GM12874 (cell line): ENCODE results near the gene SAXO1.

Experiments used
- TF ChIP-seq, protein P1 (sequence below): IDR thresholded peaks from 2 replicates; pipeline ENCODE4 v1.5.1; 2011; ENCODE audit warnings: low read depth, mild to moderate bottlenecking, control low read depth, low read length, moderate library complexity; ENCODE audit not compliant: insufficient read depth

SAXO1 gene

DNA sequence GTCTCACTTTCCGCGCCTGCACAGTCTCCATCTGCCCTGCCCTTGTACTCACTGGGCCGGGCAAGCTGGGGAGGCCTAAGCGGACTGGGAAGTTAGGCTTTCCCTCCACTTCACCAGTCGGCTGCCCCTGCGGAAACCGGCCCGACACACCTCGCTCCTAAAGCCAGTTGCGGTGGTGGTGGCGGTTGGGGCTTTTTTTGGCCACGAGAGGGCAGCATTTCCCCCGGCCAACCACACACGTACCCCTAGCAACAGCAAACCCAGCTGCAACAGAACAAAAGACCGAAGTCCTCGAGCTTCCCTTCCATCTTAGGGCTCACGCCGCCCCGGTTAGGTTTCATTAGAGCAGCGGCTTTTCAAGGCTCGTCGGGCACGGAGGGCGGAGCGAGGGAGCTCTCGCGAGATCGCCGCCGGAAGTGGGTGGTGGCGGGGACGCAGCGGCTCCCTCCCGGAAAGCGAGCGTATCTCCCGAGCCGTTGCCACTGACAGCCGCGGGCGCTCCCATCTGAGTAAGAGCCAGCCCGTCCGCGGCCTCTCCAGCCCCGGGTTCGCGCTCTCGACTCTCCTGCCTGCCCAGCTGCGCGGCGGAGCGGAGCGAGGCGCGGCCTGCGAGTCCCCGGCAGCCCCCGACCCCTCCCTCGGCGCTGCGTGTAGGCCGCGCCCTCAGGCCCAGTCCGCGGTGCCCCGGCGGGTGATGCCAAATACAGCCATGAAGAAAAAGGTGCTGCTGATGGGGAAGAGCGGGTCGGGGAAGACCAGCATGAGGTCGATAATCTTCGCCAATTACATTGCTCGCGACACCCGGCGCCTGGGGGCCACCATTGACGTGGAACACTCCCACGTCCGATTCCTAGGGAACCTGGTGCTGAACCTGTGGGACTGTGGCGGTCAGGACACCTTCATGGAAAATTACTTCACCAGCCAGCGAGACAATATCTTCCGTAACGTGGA lies 16.2 kb upstream of the SAXO1 start, which contains the start of gene RRAGA:
Gene RRAGA, plus strand, starts transcription at position 462 of the 951 bp plus-strand sequence. Its CDS starts 233 bp downstream, at position 695.
- TF ChIP-seq, protein P1, sequence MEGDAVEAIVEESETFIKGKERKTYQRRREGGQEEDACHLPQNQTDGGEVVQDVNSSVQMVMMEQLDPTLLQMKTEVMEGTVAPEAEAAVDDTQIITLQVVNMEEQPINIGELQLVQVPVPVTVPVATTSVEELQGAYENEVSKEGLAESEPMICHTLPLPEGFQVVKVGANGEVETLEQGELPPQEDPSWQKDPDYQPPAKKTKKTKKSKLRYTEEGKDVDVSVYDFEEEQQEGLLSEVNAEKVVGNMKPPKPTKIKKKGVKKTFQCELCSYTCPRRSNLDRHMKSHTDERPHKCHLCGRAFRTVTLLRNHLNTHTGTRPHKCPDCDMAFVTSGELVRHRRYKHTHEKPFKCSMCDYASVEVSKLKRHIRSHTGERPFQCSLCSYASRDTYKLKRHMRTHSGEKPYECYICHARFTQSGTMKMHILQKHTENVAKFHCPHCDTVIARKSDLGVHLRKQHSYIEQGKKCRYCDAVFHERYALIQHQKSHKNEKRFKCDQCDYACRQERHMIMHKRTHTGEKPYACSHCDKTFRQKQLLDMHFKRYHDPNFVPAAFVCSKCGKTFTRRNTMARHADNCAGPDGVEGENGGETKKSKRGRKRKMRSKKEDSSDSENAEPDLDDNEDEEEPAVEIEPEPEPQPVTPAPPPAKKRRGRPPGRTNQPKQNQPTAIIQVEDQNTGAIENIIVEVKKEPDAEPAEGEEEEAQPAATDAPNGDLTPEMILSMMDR, result peak; percentile 75

DNA sequence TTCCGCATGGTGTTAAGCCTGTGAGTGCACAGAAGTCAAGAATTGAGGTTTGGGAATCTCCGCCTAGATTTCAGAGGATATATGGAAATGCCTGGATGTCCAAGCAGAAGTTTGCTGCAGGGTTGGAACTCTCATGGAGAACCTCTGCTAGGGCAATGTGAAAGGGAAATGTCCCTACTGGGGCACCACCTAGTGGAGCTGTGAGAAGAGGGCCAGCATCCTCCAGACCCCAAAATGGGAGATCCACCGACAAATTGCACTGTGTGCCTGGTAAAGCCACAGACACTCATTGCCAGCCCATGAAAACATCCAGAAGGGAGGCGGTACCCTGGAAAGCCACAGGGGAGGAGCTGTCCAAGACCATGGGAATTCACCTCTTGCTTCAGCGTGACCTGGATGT lies 3.6 kb upstream of the SAXO1 start:
- TF ChIP-seq, protein P1, result no peak

DNA sequence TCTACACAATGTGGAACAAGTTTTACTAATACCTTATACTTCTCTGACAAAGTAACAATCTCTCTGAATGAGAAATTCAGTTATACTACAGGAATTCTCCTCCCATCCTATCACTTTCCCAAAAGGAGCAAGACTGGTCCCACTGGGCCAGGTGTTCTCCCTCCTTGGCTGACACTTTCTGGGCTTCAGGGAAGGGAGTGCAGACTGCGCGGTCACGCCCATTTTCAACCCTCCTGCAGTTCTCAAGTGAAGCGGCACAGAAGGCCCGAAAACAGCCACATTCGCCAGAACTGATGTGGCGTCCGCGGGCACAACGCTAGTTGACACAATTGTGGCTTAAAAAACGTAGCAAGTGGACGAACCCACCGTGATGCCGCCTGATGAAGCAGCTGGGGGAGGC lies 603 bp downstream of the SAXO1 start:
- TF ChIP-seq, protein P1, result no peak

DNA sequence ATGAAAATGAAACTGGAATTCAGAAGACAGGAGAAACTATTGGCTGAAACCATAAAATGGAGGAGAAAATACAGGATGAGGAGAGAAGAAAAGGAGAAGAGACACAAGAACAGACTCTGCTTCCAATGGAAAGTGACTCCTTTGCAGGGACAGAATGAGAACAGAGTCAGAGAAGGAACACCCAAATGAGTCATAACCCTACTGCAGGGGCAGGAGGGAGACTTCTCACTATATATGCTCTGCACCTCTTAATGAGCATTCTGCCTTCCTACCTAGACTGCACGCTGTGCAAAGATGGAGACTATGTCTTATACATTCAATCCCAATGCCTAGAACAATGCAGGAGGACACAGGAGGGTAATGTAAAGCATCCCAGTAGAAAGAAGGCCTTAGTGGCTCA lies 2.1 kb downstream of the SAXO1 start:
- TF ChIP-seq, protein P1, result no peak

DNA sequence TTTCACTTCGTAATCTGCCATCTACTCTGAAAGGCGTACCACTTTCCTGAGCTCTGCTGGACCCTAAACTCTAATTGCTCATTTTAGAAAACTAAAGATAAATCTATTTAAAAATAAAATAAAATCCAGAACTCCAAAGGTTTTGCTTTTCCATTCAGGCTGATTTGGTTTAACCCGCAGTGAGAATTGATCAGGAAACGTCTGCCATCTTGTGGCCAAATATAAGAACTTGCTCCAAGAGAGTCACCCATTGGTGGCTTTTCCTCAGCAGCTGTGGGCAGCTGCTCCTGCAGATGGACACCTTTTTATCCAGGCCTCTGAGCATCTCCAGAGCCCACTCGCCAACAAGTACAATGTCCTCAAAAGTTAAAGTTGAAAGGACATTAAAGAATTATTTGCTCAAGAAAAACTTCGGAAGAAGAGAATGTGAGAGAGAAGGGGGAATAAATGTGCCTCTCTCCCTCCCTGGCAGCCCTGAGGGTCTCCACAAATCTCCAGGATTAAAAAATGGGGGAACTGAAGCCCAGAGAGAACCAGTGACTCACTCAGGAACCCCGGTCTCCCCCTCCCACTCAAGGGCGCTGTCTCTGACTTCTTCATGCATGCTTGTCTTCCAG lies 4.1 kb downstream of the SAXO1 start:
- TF ChIP-seq, protein P1, result peak; percentile 56; the same call in 1 of the 2 replicates

DNA sequence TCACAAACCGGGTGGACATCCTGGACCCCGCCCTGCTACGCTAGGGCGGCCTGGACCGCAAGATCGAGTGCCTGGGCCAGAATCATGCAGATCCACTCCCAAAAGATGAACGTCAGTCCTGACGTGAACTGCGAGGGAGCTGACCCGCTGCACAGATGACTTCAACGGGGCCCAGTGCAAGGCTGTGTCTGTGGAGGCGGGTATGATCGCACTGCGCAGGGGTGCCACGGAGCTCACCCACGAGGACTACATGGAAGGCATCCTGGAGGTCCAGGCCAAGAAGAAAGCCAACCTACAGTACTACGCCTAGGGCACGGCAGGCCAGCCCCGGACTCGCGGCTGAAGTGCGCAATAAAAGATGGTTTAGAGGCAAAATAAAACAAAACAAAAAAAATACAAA lies 5.2 kb downstream of the SAXO1 start:
- TF ChIP-seq, protein P1, result no peak

DNA sequence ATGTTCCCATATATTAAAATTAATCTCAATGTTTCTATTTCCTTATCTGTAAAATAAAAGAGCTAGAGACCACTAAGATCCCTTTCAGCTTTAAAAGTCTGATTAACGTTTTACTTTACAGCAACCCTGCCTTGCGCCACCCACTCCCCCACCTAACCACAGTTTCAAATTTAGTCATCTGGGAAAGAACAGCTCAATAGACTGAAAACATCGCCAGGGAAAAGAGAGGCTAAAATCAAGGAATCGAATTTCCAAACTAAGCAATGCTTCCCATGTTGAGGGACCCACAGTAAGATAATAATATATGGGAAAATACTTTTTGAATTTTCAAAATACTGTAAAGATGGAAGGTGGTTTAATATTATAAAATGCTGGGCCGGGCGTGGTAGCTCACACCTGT lies 6.6 kb downstream of the SAXO1 start:
- TF ChIP-seq, protein P1, result no peak
